ENCODE measurements around the gene KIF2A.

KIF2A gene

GRCh38 chr5:62305715-62306322 is at the start of gene KIF2A:
TSS of gene KIF2A (plus strand) at chr5:62306206. CDS start at chr5:62306473, 267 bp downstream.
- peak; percentile 93 for DNase-seq

- DNase-seq, result no peak
Observed at GRCh38 chr5:62257020-62257367, 49.0 kb upstream of the KIF2A start.

GRCh38 chr5:62258654-62259053 is 47.4 kb upstream of the KIF2A start:
- DNase-seq, result no peak

DNA sequence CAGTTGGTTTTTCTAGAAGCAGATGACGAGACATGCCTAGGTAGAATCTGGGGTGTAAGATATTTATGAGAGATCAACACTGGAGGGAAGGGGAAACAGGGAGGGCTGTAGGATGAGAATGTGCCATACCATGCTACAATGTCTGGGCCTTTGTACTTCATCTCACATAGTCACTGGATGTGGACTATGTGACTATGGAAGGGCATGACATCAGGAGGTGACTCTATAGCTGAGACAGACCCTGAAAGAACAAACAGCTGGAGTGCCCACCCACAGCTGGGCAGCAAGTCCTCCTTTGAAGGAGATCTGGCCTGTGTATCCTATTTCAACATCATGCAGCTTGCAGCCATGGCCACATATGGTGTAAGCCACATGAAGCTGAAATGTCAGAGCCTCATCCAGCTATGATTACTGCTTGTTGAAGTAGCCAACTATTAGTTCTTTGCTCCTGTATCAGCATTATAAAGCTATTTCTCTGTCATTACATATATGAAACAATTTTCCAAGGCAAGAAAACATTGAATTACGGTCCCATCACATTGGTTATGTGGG is 46.2 kb upstream of the KIF2A start:
- DNase-seq, result no peak

GRCh38 chr5:62260513-62260912 is 45.5 kb upstream of the KIF2A start:
- DNase-seq, result no peak

DNA sequence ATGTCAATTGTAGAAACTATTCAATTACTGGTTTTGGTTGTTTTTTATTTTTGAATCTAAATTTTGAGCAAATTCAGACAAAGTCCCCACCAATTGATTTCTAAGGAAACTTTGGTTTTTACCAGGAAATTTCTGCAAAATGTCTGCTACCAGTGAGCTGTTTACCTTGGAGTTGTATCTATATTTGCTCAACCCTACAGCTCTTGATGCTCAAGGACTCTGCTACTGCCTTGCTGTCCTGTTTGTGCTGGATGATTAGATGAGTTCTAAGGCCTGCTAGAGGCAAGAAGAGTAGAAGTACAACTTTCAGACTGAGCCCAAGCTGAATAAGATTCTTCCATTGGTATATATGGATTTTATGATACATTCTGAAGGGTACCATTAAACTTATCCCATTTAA is 42.6 kb upstream of the KIF2A start:
- DNase-seq, result no peak

DNA sequence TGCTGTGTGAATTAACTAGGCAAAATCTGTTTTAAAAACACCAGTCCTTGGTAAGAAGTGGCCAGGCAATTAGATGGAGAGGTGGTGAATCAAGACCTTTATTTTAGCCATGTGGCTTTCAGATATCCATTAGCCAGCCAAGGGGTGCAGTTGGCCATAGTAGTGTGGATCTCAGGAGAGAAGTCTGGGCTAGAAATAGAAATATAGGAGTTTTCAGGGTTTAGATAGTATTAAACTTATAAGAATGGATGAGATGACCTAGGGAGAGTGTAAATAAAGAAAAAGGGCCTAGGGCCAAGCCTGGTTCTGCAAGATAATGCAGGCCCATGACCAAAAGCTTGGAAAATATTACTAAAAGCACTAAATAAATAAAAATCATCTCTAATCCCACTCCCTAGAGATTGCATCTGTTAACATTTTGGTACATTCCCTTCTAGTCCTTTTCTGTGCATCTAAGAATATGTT is 40.3 kb upstream of the KIF2A start:
- DNase-seq, result no peak

- no peak for DNase-seq
Observed at GRCh38 chr5:62266573-62266972, 39.4 kb upstream of the KIF2A start.

DNA sequence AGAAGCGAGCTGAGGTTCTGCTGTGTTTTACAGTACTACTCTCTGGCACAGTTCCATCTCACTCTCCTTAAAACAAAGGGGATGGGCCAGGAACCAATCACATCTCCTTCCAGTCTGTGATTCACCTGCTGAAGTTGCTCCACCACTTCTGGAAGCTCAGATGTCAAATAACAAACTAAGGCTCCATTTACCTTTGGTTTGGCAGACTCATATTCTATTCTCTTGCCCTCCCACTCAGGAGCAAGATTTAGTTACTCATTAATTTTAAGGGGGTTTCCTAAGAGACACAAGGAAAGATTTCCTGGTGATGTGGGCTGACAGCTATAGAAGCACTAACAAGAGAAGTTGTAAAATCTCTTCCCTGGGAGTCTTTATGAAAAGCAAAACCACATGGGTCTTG is 37.8 kb upstream of the KIF2A start:
- no peak for DNase-seq

DNA sequence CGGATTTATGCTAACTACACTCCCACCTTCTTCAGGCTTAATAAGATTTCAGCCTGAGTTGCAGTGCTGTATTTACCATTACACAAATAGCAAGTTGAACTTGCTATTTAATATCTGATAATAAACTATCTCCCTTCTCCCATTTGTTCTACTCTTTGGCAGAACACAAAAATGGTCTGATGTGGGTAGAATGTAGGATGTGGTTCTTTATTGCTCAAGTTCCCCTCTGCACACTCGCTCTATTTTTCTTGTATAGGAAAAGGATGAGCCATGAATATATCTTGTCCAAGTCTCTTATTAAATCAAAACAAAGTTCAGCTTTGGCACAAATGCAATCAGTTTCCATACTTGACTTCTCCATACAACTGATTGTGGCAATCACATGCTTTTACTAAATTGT is 37.2 kb upstream of the KIF2A start:
- no peak for DNase-seq

DNA sequence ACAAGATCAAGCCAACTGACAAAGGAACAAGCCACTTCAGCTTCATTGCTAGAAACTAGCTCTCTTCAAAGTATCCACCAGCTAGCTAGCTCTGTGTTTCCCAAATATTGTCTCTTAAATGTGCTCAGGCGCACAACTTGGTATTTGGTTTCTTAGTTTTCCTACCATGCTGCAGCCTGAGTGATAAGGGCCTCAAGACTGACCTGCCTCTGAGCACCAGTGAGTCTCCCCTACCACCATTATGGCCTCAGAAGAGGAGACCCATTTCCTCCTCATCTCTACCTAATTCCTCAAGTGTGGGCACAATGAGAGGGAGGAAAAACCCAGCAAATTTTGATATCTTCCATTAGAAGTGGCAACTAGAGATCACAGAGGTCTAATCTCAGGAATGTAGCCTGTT is 34.6 kb upstream of the KIF2A start:
- DNase-seq, result no peak

- DNase-seq, result no peak
Observed at GRCh38 chr5:62271870-62272269, 34.1 kb upstream of the KIF2A start.

DNA sequence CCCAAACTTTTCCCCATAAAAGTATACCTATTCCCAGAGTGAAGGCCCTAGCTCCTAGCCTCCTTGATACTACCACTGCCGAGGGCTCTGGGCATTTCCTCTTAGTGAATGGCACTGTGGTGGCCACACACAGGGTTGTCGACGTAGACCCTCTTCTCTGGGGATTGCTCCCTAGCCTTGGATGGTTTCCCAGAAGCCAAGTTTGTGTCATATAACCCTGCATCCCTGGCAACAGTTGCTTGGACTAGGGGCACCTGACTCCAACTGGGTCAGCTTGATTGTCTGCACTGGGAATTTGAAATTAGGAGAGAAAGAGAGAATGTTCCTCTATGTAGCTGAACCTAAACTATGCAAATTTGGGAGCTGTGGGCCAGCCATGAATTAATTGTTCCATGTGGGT is 32.3 kb upstream of the KIF2A start:
- no peak for DNase-seq

GRCh38 chr5:62275581-62275980 is 30.4 kb upstream of the KIF2A start:
- no peak for DNase-seq

- no peak for DNase-seq
Observed at GRCh38 chr5:62281411-62281810, 24.6 kb upstream of the KIF2A start.

DNA sequence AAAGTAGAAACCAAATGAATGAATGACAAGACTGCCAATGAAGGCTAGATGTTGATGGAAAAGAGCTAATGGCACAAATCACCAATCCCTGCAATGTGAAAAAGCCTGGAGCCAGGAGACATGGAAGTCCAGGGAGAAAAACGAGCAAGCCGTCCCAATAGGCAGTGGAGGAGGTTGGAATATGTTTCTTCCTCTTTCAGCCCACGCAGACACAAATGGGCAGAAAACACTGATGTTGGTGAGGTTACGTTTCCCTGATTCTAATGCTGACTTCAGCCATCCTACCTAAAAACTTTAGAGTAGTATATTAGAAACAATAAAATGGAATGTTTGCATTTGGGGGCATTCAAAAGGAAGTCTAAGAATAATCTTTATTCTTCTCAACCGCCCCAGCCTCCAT is 23.9 kb upstream of the KIF2A start:
- DNase-seq, result no peak

DNA sequence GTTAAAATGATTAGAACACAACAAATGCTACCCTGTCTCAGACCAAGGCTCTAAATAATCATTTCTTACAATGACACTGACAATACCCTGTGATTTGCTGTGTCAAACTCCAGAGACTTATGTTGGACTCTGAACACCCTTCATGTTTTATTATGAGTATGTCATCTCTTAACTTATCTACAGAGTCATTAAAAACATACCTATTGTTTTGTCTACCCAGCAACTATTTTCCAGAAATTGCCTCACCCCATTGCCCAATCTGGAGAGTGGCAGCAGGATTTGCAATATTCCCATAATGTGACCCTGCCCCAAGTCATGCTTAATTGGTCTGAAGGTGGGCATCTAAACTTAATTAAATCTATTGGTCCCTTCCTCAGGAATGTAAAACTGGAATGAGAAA is 23.0 kb upstream of the KIF2A start:
- no peak for DNase-seq

DNA sequence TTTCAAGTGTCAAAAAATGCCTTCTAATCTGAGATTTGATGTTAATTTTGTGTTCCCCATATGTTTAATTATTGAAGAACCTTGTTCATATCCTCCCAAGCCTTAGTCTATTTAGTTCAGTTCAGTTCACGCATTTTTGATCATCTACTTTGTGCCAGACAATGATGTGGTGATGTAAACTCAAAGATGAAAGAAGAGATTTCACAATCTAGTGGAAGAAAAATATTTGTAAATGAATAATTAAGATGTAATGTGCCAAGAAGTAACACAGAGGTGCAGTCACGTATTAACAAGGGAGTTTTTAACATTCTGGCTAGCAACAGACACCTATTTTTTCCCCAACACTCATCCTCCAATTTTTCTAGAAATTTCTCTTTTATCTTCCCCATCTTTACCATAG is 22.1 kb upstream of the KIF2A start:
- DNase-seq, result no peak

DNA sequence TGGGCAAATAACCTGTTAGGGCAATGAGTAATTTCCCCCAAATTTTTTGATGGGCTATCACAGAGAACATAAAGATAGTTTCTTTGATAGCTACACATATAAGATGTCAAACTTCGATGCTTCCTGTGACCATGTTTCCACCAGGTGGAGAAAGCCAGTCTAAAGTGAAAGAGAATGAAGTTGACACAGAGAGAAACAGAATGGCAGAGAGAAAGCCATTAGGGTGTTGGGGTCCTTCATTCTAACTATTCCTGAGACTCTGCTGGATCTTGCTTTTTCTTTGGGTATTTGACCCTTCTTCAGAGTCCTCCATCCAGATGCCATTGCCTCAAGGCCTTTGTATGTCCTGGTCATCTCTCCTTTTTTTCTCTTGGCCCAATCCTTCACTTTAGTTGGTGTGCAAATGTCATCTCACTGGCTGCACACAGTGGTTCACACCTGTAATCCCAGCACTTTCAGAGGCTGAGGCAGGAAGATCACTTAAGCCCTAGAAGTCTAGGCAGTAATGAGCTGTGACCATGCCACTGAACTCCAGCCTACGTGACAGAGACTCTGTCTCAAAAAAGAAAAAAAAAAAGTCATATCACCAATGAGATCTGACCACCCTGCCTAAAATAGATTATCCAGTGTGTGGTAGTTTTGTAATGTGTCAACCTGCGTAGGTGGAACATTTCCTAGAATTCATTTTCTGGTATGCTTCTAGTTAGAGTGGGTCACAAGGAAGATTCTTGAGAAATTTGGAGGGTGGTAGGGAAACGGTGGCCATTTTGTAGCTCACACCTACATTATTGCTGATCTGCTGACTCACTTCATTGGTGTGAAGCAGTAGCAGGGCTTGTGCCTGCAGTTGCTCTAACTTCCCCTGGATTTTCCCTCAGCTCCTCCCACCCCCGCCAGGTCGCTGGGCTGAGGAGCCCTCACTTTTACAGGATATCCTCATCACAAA is 20.8 kb upstream of the KIF2A start:
- peak; percentile 36 for DNase-seq

- DNase-seq, result no peak
Observed at GRCh38 chr5:62286834-62287233, 19.2 kb upstream of the KIF2A start.

DNA sequence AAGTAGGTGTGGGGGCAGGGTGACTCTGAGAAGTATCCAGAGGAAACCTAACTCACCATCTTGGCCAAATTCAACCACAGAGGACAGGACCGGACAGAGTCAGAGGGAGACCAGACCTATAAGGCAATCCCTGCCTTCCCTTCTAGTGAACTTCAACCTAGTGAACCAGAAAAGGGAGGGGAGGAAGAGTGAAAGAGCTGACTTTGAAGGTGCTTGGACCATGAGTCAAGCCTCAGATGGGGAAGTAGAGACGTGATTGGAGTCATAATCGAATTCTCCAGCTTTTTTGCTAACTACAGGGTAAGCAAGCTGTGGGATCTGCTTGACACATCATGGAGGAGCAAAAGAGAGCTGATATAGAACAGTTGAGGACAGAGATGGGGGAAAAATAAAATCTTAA is 18.8 kb upstream of the KIF2A start:
- no peak for DNase-seq

- DNase-seq, result no peak
Observed at GRCh38 chr5:62288118-62288517, 17.9 kb upstream of the KIF2A start.

- no peak for DNase-seq
Observed at GRCh38 chr5:62289813-62290212, 16.2 kb upstream of the KIF2A start.

GRCh38 chr5:62291829-62292228 is 14.2 kb upstream of the KIF2A start:
- peak; percentile 40 for DNase-seq
